Kidney epithelial cell (primary cell): Measurements from ENCODE around the gene RFFL. TPM values are rescaled to one million over a fixed set of nuclear protein-coding genes. Genes with fewer than 3 reads are reported as not detected.
"Not testable (repeated sequence)": the region's sequence is repeated elsewhere in the genome, so short reads cannot be mapped to it uniquely, and the experiment has no call there.

Experiments
- DNase-seq: peaks from one replicate; pipeline ENCODE4 v3.0.0-alpha.2; 2010; ENCODE audit warnings: low read depth
- H3K27me3 ChIP-seq: 2 replicates; pipeline ENCODE4 v1.6.0; 2011; ENCODE audit warnings: low read length; ENCODE audit not compliant: control insufficient read depth, insufficient read depth
- H3K36me3 ChIP-seq: 2 replicates; pipeline ENCODE4 v1.5.1; 2011; ENCODE audit warnings: low read length; ENCODE audit not compliant: control insufficient read depth, insufficient read depth
- H3K4me3 ChIP-seq: 2 replicates; pipeline ENCODE4 v1.5.1; 2011; ENCODE audit warnings: low read depth, mild to moderate bottlenecking, control low read depth, low read length
- total RNA-seq: library from RNA; depleted of rRNA; stranded (reverse); fragments of >200 nt; gene quantifications from 2 replicates; pipeline ENCODE4 v1.2.3, GENCODE V29; 2015
- TF ChIP-seq, protein P1 (sequence below): IDR thresholded peaks from 2 replicates; pipeline ENCODE4 v1.5.1; 2011; ENCODE audit warnings: mild to moderate bottlenecking, moderate library complexity, low read length, control low read depth, inconsistent platforms; ENCODE audit not compliant: insufficient read depth, poor library complexity, severe bottlenecking

The RFFL gene
- total RNA-seq, 1 donor from 2014 or later: 14.1 TPM

DNA sequence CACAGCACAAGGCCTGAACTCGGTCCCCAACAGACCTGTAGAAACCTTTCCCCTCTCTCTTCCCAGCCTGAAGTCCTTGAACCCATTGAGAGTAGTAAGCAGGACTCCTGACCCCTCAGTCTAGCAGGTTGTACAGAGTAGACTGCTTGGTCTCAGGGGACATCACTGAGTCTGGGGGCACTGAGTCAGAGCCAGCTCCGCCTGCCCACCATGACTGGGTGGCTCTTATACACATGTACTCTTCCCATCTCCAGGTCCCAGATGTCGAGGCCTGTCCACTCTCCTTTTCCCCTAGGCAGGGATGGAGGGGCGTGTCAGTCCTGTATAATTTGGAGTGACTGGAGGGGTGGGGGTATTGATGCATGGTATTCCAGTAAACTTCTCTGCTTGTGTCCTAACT is 59.7 kb downstream of the RFFL start:
- no peak for DNase-seq
- H3K36me3 ChIP-seq: peaks cover 2% of the 10 kb centered on the region
- H3K27me3 ChIP-seq: no peaks in the 10 kb centered on the region
- H3K4me3 ChIP-seq: no peak overlapping the region
- TF ChIP-seq, protein P1, sequence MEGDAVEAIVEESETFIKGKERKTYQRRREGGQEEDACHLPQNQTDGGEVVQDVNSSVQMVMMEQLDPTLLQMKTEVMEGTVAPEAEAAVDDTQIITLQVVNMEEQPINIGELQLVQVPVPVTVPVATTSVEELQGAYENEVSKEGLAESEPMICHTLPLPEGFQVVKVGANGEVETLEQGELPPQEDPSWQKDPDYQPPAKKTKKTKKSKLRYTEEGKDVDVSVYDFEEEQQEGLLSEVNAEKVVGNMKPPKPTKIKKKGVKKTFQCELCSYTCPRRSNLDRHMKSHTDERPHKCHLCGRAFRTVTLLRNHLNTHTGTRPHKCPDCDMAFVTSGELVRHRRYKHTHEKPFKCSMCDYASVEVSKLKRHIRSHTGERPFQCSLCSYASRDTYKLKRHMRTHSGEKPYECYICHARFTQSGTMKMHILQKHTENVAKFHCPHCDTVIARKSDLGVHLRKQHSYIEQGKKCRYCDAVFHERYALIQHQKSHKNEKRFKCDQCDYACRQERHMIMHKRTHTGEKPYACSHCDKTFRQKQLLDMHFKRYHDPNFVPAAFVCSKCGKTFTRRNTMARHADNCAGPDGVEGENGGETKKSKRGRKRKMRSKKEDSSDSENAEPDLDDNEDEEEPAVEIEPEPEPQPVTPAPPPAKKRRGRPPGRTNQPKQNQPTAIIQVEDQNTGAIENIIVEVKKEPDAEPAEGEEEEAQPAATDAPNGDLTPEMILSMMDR: no peak

DNA sequence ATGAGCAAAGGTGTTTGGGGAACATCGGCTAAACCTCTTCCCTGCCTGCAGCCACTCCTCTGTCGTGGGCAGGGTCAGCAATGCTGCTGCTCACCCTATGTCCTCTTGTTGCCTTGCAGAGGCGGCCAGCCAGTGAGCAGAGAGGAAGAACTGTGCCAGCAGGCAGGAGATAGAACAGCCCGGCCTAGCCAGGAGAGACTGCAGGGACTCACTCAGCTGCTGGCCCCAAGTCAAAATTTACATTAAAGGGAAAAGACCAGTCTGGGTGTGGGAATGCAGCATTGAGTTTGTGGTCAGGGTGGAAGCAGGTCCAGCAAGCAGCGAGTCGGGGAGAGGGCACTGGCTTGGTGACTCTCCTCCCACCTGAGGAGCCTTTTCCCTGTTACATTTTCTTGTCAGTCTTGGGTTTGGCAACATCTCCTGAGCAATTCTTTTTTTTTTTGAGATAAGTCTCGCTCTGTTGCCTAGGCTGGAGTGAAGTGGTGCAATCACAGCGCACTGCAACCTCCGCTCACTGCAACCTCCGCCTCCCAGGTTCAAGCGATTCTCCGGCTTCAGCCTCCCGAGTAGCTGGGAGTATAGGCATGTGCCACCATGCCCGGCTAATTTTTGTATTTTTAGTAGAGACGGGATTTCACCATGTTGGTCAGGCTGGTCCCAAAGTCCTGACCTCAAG is 60.5 kb downstream of the RFFL start:
- peaks cover 2% of the 10 kb centered on the region for H3K36me3 ChIP-seq
- no peak for DNase-seq
- no peak overlapping the region for H3K4me3 ChIP-seq
- H3K27me3 ChIP-seq: no peaks in the 10 kb centered on the region
- TF ChIP-seq, protein P1: no peak

DNA sequence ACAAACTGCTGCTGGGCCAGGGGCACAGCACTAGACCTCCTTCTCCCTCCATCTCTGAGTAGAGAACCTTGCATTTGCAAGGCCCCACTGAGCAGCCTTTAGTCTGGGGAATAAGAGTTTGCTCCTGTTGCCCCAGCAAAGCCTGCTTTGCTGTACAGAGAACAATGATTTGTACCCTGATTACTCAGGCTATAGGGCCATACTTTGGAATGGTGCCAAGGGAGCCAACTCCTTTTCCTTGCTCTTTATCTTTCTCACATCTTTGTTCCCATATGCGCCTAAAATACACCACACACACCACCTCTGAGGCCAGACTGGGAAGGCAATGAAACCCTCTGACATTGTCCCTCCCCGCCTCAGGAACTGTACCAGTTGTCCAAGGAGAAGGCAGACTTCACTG is 62.0 kb downstream of the RFFL start:
- TF ChIP-seq, protein P1: no peak
- DNase-seq: no peak
- Histone ChIP-seq H3K27me3 (no peaks in the 10 kb centered on the region), H3K4me3 (no peak overlapping the region), H3K36me3 (peaks cover 2% of the 10 kb centered on the region)

DNA sequence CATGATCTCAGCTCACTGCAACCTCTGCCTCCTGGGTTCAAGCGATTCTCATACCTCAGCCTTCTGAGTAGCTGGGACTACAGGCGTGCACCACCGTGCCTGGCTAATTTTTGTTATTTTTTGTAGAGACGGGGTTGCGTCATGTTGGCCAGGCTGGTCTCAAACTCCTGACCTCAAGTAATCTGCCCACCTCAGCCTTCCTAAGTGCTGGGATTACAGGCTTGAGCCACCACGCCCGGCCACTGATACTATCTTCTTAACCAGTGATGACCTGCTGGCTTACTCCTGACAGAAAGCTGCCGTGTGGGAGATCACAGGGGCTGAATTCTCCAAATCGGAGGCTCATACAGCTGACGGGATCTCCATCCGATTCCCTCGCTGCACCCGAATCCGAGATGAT is 62.5 kb downstream of the RFFL start:
- H3K27me3 ChIP-seq, H3K36me3 ChIP-seq, DNase-seq, H3K4me3 ChIP-seq: not testable (repeated sequence)

DNA sequence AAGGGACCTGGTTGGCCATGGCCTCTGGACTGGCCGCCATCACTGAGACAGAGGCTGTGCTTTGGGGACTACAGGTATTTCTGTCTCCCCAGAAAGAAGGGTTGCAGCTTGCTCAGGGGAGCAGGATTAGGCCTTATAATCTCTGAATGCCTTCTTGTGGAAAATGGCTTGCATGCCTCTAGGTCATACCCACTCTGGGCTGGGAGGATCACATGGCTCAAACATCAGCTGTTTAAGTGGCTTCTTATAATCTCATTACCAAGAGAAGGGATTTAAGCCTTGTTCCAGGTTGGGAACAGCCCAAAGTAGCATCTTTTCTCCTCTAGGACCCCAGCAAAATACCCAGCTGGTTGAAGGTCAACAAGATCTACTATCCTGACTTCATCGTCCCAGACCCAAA is 64.1 kb downstream of the RFFL start:
- no peaks in the 10 kb centered on the region for H3K27me3 ChIP-seq
- no peak overlapping the region for H3K4me3 ChIP-seq
- no peak for DNase-seq
- H3K36me3 ChIP-seq: peaks cover 2% of the 10 kb centered on the region
- TF ChIP-seq, protein P1: no peak

DNA sequence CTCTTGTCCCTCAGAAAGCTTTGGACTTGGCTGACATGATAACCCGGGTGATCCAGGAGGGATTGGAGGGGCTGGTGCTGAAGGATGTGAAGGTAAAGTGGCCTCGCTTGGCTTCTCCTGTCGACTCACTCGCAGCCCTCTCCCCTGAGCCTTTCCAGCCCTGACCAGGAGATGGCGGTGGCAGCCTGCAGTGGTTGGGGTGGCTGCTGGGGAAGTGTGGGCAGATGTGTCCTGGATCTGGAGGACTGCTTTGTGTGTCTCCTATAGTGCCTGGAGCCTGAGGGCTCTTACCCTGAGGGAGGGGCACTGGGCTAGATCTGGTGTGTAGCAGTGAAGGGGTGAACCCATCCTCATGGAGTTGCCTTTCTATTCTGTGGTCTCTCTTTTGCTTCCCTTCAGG is 65.3 kb downstream of the RFFL start:
- Histone ChIP-seq H3K4me3 (no peak overlapping the region), H3K36me3 (peaks cover 2% of the 10 kb centered on the region), H3K27me3 (no peaks in the 10 kb centered on the region)
- TF ChIP-seq, protein P1: peak; percentile 96
- no peak for DNase-seq
